SK-N-SH treated with all-trans-retinoic acid at 6 μM for 48 hours (cell line): ENCODE data around the gene ACBD4.

Experiments used
- OSR1 ChIP-seq: fragments of 250-450 bp; sonication (Bioruptor Pico); IDR thresholded peaks from 2 replicates; pipeline ENCODE4 v1.8.0; 2022; ENCODE audit warnings: moderate library complexity, mild to moderate bottlenecking, inconsistent platforms
- PPARA ChIP-seq: fragments of 250-450 bp; sonication (Bioruptor Pico); IDR thresholded peaks from 2 replicates; pipeline ENCODE4 v1.5.0; 2020; ENCODE audit warnings: mild to moderate bottlenecking, borderline replicate concordance
- RARB ChIP-seq: fragments of 250-450 bp; sonication (Bioruptor Pico); IDR thresholded peaks from 2 replicates; pipeline ENCODE4 v1.8.0; 2021; ENCODE audit warnings: mild to moderate bottlenecking, moderate library complexity
- ZNF70 ChIP-seq: fragments of 450-650 bp; formaldehyde crosslinking; IDR thresholded peaks from 2 replicates; pipeline ENCODE4 v1.5.0; 2020; ENCODE audit warnings: mild to moderate bottlenecking, moderate library complexity

GRCh38 chr17:45087978-45088377 lies 47.5 kb upstream of the ACBD4 start:
- TF ChIP-seq OSR1 (CRISPR knock-in tag) (no peak), RARB (no peak), ZNF70 (CRISPR knock-in tag) (no peak), PPARA (no peak)
